Loucy (cell line): ENCODE results near the gene CCDC12.

ENCODE experiments used
- H2AFZ ChIP-seq: fragments of 200-600 bp; sonication (generic); 2 replicates; pipeline ENCODE4 v1.6.0; 2016; ENCODE audit warnings: antibody characterized with exemption, mild to moderate bottlenecking, low read length, moderate library complexity
- H3F3A ChIP-seq: fragments of 200-600 bp; 2 replicates; pipeline ENCODE4 v1.6.0; 2016; ENCODE audit warnings: antibody characterized with exemption, low read depth, mild to moderate bottlenecking
- H3K27me3 ChIP-seq: fragments of 200-600 bp; sonication (generic); 2 replicates; pipeline ENCODE4 v1.6.1; 2014; ENCODE audit warnings: low read length, mild to moderate bottlenecking; ENCODE audit not compliant: insufficient read depth, poor library complexity, severe bottlenecking
- H3K36me3 ChIP-seq: fragments of 200-600 bp; sonication (generic); 2 replicates; pipeline ENCODE4 v1.6.1; 2016; ENCODE audit warnings: low read length; ENCODE audit not compliant: insufficient read depth
- H3K4me1 ChIP-seq: fragments of 200-600 bp; sonication (generic); 2 replicates; pipeline ENCODE4 v1.5.1; 2014; ENCODE audit warnings: low read length, mild to moderate bottlenecking; ENCODE audit not compliant: insufficient read depth, poor library complexity, severe bottlenecking
- H3K4me2 ChIP-seq: fragments of 200-600 bp; sonication (generic); 2 replicates; pipeline ENCODE4 v1.6.0; 2014; ENCODE audit warnings: antibody characterized with exemption, low read length, low read depth, mild to moderate bottlenecking; ENCODE audit not compliant: poor library complexity, severe bottlenecking
- H3K4me3 ChIP-seq: fragments of 200-600 bp; sonication (generic); 2 replicates; pipeline ENCODE4 v1.5.1; 2014; ENCODE audit warnings: low read length, mild to moderate bottlenecking, mixed read lengths; ENCODE audit not compliant: poor library complexity, severe bottlenecking
- H3K79me2 ChIP-seq: fragments of 200-600 bp; sonication (generic); 2 replicates; pipeline ENCODE4 v1.6.1; 2014; ENCODE audit warnings: low read length; ENCODE audit not compliant: insufficient read depth
- H3K9ac ChIP-seq: fragments of 200-600 bp; sonication (generic); 2 replicates; pipeline ENCODE4 v1.6.0; 2014; ENCODE audit warnings: mild to moderate bottlenecking, low read depth, low read length, moderate library complexity; ENCODE audit not compliant: poor library complexity, severe bottlenecking
- H3K9me2 ChIP-seq: fragments of 200-600 bp; sonication (generic); replicated peaks from 2 replicates; pipeline ENCODE4 v1.6.1; 2016; ENCODE audit warnings: low read depth, low read length, mixed read lengths
- H3K9me3 ChIP-seq: fragments of 200-600 bp; sonication (generic); 2 replicates; pipeline ENCODE4 v1.6.1; 2014; ENCODE audit warnings: mild to moderate bottlenecking, antibody characterized with exemption, low read length, low read depth; ENCODE audit not compliant: insufficient read depth
- H4K20me1 ChIP-seq: fragments of 200-600 bp; sonication (generic); 2 replicates; pipeline ENCODE4 v1.6.0; 2014; ENCODE audit warnings: antibody characterized with exemption, low read length, mild to moderate bottlenecking; ENCODE audit not compliant: insufficient read depth, poor library complexity, severe bottlenecking
- EZH2phosphoT487 ChIP-seq: fragments of 200-600 bp; IDR thresholded peaks from 2 replicates; pipeline ENCODE4 v1.6.1; 2018; ENCODE audit warnings: antibody characterized with exemption, mild to moderate bottlenecking, moderate library complexity, borderline replicate concordance
- TF ChIP-seq, protein P1 (sequence below): fragments of 200-600 bp; sonication (generic); conservative IDR thresholded peaks from 2 replicates; pipeline ENCODE4 v1.5.1; 2014; ENCODE audit warnings: mild to moderate bottlenecking, antibody characterized with exemption, low read length

Gene CCDC12

GRCh38 chr3:46922871-46923558, 53.5 kb downstream of the CCDC12 start:
- Histone ChIP-seq H4K20me1 (peaks cover 5% of the 10 kb centered on the region), H3K4me3 (no peak overlapping the region), H3K79me2 (peaks cover 41% of the 10 kb centered on the region; the same call in 1 of the 2 replicates), H2AFZ (no peak overlapping the region), H3K4me2 (no peak overlapping the region), H3K4me1 (peaks cover 40% of the 10 kb centered on the region), H3K9ac (no peak overlapping the region), H3K36me3 (peaks cover 81% of the 10 kb centered on the region), H3F3A (peaks cover 13% of the 10 kb centered on the region), H3K9me3 (peaks cover 1% of the 10 kb centered on the region; the same call in 1 of the 2 replicates), H3K9me2 (no peaks in the 10 kb centered on the region), H3K27me3 (no peaks in the 10 kb centered on the region)
- TF ChIP-seq, protein P1, sequence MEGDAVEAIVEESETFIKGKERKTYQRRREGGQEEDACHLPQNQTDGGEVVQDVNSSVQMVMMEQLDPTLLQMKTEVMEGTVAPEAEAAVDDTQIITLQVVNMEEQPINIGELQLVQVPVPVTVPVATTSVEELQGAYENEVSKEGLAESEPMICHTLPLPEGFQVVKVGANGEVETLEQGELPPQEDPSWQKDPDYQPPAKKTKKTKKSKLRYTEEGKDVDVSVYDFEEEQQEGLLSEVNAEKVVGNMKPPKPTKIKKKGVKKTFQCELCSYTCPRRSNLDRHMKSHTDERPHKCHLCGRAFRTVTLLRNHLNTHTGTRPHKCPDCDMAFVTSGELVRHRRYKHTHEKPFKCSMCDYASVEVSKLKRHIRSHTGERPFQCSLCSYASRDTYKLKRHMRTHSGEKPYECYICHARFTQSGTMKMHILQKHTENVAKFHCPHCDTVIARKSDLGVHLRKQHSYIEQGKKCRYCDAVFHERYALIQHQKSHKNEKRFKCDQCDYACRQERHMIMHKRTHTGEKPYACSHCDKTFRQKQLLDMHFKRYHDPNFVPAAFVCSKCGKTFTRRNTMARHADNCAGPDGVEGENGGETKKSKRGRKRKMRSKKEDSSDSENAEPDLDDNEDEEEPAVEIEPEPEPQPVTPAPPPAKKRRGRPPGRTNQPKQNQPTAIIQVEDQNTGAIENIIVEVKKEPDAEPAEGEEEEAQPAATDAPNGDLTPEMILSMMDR = no peak
- TF ChIP-seq EZH2phosphoT487 = no peak

GRCh38 chr3:46922426-46922825, 54.1 kb downstream of the CCDC12 start:
- H3K36me3 ChIP-seq = peaks cover 83% of the 10 kb centered on the region
- no peak overlapping the region for H3K4me3 ChIP-seq
- peaks cover 36% of the 10 kb centered on the region; the same call in 1 of the 2 replicates for H3K79me2 ChIP-seq
- H3F3A ChIP-seq = peaks cover 8% of the 10 kb centered on the region
- no peak overlapping the region for H2AFZ ChIP-seq
- H3K9me2 ChIP-seq = no peaks in the 10 kb centered on the region
- peaks cover 5% of the 10 kb centered on the region for H4K20me1 ChIP-seq
- no peak for TF ChIP-seq EZH2phosphoT487
- TF ChIP-seq, protein P1 = no peak
- H3K4me1 ChIP-seq = peaks cover 34% of the 10 kb centered on the region
- H3K9ac ChIP-seq = no peak overlapping the region
- no peaks in the 10 kb centered on the region for H3K27me3 ChIP-seq
- H3K4me2 ChIP-seq = no peak overlapping the region
- peaks cover 7% of the 10 kb centered on the region; the same call in 1 of the 2 replicates for H3K9me3 ChIP-seq

GRCh38 chr3:46921871-46922271, 54.7 kb downstream of the CCDC12 start:
- Histone ChIP-seq H3K4me2 (no peak overlapping the region), H4K20me1 (peaks cover 5% of the 10 kb centered on the region), H3K79me2 (peaks cover 33% of the 10 kb centered on the region; the same call in 1 of the 2 replicates), H3K4me3 (no peak overlapping the region), H2AFZ (no peak overlapping the region), H3K4me1 (peaks cover 28% of the 10 kb centered on the region), H3F3A (peaks cover 8% of the 10 kb centered on the region), H3K27me3 (no peaks in the 10 kb centered on the region), H3K9me2 (no peaks in the 10 kb centered on the region), H3K9me3 (peaks cover 9% of the 10 kb centered on the region; the same call in 1 of the 2 replicates), H3K9ac (no peak overlapping the region), H3K36me3 (peaks cover 89% of the 10 kb centered on the region)
- no peak for TF ChIP-seq EZH2phosphoT487
- TF ChIP-seq, protein P1 = no peak
